BLaER1 treated with 17β-estradiol and CSF1 and Interleukin-3, amounts not matched to agents 10 nM and 100 nM (cell line): ENCODE data around the gene MACO1.

Source experiments
- H3K27ac ChIP-seq, 11 experiments: shearing (Covaris generic); formaldehyde crosslinking; 2 replicates each; pipeline ENCODE4 v1.8.1; 2022
- H3K27me3 ChIP-seq, 11 experiments: shearing (Covaris generic); formaldehyde crosslinking; 2 replicates each; pipeline ENCODE4 v1.8.1; 2022
- H3K36me3 ChIP-seq, 11 experiments: shearing (Covaris generic); formaldehyde crosslinking; 2 replicates each; pipeline ENCODE4 v1.8.1; 2022
- H3K4me1 ChIP-seq, 10 experiments: shearing (Covaris generic); formaldehyde crosslinking; 2 replicates each; pipeline ENCODE4 v1.8.1; 2022
- H3K4me2 ChIP-seq, 11 experiments: shearing (Covaris generic); formaldehyde crosslinking; 2 replicates each; pipeline ENCODE4 v1.8.1; 2022
- H3K4me3 ChIP-seq, 10 experiments: shearing (Covaris generic); formaldehyde crosslinking; 2 replicates each; pipeline ENCODE4 v1.8.1; 2022
- H3K9ac ChIP-seq, 11 experiments: shearing (Covaris generic); formaldehyde crosslinking; 2 replicates each; pipeline ENCODE4 v1.8.1; 2022
- H3K9me3 ChIP-seq, 11 experiments: shearing (Covaris generic); formaldehyde crosslinking; replicated peaks in 1 of 11; 2 replicates each; pipeline ENCODE4 v1.8.1; 2022
- H4K20me1 ChIP-seq, 11 experiments: shearing (Covaris generic); formaldehyde crosslinking; 2 replicates each; pipeline ENCODE4 v1.8.1; 2022
- Cebpa-rat ChIP-seq, 11 experiments: shearing (Covaris generic); IDR thresholded peaks; 2 replicates each; pipeline ENCODE4 v1.8.1; 2022

The MACO1 gene

DNA sequence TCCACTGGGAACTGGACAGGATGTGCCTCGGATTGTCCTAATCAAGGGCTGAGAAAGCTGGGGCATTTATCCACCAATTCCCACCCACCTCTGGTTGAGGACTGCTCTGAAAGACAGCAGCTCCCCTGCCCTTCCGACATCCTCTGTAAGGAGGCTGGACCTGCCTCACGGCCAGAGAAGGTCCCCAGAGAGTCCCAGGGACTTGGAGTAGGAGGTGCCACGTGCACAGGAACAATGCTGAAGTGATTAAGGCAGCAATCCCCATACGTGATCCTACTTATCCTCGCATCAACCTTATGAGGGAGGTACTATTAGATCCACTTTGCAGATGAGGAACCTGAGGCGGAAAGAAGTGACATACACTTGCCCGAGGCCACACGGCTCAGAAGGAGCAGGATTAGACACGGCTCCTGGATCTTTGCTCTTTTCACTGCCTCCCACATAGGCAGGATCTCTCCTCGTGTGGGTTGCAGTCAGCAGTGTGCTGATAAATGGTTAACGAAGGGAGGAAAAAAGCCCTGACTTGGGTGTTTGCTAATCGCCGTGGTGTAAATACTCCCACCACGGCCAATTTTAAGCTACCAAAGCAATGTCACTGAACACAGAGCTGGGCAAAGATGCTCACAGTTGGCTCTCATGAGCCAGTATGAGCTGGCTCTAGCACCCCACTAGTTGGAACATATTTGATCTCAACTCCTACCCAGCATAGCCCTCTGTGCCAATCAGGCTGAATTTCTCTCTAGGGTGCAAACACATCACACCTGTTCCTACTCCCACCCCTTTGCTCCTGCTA lies 94.1 kb downstream of the MACO1 start:
- Histone ChIP-seq H3K27me3 (no peaks in the 10 kb centered on the region), H3K36me3 (no peaks in the 10 kb centered on the region), H3K4me2 (peak overlapping the region in 1 of 11 experiments; percentile 12; a peak in 3 of 22 replicates), H4K20me1 (no peaks in the 10 kb centered on the region), H3K4me1 (peaks cover 0 to 47% (median 23%) of the 10 kb centered on the region in 10 experiments; a peak in 18 of 20 replicates), H3K9ac (no peak overlapping the region), H3K9me3 (no peaks in the 10 kb centered on the region), H3K4me3 (no peak overlapping the region), H3K27ac (no peak overlapping the region)
- no peak for TF ChIP-seq Cebpa-rat (IDR thresholded peaks at IDR 0.05)

DNA sequence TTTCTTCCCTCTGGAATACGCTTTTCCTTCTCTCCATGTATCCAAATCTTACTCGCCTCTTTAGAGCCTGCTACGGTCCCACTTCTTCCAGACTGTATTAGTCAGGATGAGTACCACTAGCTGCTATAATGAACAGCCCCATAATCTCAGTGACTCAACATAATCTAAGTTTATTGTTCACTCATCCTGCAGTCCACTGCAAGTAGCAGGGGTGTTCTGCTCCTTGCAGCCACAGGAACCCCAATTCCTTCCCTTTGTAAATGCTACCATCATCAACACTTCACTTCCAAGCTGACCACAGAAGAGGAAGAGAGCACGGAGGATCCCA lies 94.6 kb downstream of the MACO1 start:
- Histone ChIP-seq H3K9me3 (no peaks in the 10 kb centered on the region), H3K4me1 (peaks cover 0 to 51% (median 23%) of the 10 kb centered on the region in 10 experiments; a peak in 18 of 20 replicates), H3K27me3 (no peaks in the 10 kb centered on the region), H3K4me2 (no peak overlapping the region), H3K27ac (no peak overlapping the region), H4K20me1 (no peaks in the 10 kb centered on the region), H3K36me3 (no peaks in the 10 kb centered on the region), H3K4me3 (no peak overlapping the region), H3K9ac (no peak overlapping the region)
- no peak for TF ChIP-seq Cebpa-rat (IDR thresholded peaks at IDR 0.05)

DNA sequence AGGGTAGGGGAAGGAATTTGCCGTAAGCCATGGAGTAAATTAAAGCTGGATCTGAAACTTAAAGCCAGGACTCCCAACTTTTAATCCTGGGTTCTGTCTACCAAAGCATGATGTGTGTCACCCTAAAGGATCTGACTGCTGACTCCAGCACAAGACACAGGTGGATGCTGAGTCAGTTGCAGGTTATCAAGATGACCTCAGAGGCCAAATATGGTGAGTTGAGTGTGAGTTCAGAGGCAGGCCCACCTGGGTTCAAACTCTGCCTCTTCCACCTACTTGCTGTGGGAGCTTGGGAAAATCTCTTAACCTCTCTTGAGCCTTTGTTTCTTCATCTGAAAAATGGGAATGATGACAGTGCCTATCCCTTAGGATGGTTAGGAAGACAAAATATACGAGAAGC lies 96.1 kb downstream of the MACO1 start:
- H3K4me3 ChIP-seq = no peak overlapping the region
- no peak overlapping the region for H3K27ac ChIP-seq
- peaks cover 0 to 39% (median 20%) of the 10 kb centered on the region in 10 experiments; a peak in 18 of 20 replicates for H3K4me1 ChIP-seq
- no peak for TF ChIP-seq Cebpa-rat (IDR thresholded peaks at IDR 0.05)
- H3K9ac ChIP-seq = no peak overlapping the region
- no peaks in the 10 kb centered on the region for H3K27me3 ChIP-seq
- H4K20me1 ChIP-seq = no peaks in the 10 kb centered on the region
- H3K4me2 ChIP-seq = no peak overlapping the region
- no peaks in the 10 kb centered on the region for H3K9me3 ChIP-seq
- no peaks in the 10 kb centered on the region for H3K36me3 ChIP-seq

DNA sequence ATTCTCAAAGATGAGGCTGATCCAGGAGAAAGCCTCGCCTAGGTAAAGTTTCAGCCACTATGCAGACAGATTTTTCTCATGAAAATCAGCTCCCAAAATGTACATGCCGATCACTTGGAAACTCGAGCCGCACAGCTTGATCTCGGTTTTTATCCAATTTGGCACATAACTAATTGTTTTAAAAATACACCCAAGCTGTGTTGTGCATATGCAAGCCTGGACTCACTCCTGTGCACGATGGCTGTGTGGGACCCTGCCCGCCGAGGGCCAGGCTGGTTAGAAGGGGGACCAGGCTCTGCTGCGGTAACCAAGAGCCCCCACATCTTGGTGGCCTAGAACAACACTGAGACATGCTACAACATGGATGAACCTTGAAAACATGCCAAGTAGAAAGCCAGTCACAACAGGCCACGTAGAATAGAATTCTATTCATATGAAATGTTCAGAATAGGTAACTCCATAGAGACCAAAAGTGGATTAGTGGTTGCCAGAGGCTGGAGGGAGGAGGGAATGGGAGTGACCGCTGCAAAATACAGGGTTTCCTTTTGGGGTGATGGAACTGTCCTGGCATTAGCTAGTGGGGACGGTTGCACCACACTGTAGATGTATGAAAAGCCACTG lies 96.6 kb downstream of the MACO1 start:
- no peak for TF ChIP-seq Cebpa-rat (IDR thresholded peaks at IDR 0.05)
- no peak overlapping the region for H3K27ac ChIP-seq
- H3K27me3 ChIP-seq = no peaks in the 10 kb centered on the region
- H4K20me1 ChIP-seq = no peaks in the 10 kb centered on the region
- H3K4me2 ChIP-seq = no peak overlapping the region
- H3K36me3 ChIP-seq = no peaks in the 10 kb centered on the region
- H3K9me3 ChIP-seq = no peaks in the 10 kb centered on the region
- H3K9ac ChIP-seq = no peak overlapping the region
- peaks cover 0 to 34% (median 16%) of the 10 kb centered on the region in 10 experiments; a peak in 18 of 20 replicates for H3K4me1 ChIP-seq
- H3K4me3 ChIP-seq = no peak overlapping the region

DNA sequence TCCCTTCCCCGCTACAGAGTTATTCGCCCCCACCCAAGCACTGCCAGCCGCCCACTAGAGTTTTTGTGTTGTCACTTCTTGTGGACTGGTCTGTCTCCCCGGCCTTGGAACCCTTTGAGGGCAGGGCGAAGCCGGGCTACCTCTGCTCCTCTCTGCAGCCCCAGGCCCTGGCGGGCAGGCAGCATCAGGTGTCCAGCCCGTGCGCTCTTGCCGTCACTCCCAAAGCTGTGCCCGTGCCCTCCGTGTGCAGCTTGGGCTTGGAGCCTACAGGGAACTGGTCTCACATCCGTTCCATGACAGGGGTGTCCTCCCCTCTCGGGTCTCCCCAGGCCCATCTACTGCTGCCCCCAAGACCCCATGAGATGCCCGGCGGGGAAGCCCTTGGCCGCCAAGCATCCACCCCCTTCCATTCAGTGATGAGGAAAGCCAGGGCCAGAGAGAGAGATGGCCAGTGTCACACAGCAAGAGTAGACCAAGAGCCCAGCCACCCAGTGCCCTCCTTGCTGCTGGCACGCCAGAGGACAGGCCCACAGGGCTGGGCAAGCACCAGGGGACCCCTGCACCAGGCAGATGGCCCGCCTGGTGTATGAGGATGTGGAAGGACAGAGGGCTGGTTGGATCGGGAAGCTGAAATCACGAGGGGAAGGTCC lies 97.4 kb downstream of the MACO1 start:
- H3K27ac ChIP-seq = no peak overlapping the region
- no peaks in the 10 kb centered on the region for H4K20me1 ChIP-seq
- no peak overlapping the region for H3K4me3 ChIP-seq
- peaks cover 0 to 26% (median 8%) of the 10 kb centered on the region in 10 experiments; a peak in 17 of 20 replicates for H3K4me1 ChIP-seq
- H3K27me3 ChIP-seq = no peaks in the 10 kb centered on the region
- H3K36me3 ChIP-seq = no peaks in the 10 kb centered on the region
- no peaks in the 10 kb centered on the region for H3K9me3 ChIP-seq
- TF ChIP-seq Cebpa-rat (IDR thresholded peaks at IDR 0.05) = no peak
- H3K4me2 ChIP-seq = no peak overlapping the region
- H3K9ac ChIP-seq = no peak overlapping the region

DNA sequence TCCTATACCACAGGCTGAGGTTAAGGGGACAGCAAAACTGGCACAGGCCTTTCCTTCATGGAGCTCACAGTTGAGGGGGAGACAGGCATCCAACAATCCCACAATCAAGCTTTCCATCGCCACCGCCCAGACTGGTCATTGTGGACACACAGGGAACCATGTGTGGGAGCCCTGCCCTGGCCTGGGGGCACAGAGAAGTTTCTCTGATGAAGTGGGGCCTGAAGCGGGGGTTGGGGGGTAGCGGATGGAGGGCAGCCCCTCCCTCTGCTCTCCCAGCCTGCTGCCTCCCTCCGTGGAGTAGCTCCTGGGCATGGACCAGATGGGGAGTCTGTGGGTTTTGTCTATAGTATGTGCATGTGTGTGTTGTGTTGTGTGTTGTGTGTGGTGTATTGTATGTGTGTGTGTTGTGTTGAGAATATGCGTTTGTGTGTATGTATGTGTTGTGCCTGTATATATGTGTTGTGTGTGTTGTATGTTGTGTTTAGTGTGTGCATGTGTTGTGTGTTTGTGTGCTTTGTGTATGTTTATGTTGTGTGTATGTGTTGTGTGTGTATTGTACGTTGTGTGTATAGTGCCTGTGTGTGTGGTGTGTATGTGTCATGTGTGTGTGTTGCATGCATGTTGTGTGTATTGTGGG lies 98.3 kb downstream of the MACO1 start:
- H3K4me2 ChIP-seq = peak overlapping the region in 9 of 11 experiments; percentile 26 to 71 (median 60); a peak in 12 of 22 replicates
- H3K4me1 ChIP-seq = peaks cover 0 to 21% (median 6%) of the 10 kb centered on the region in 10 experiments; a peak in 17 of 20 replicates
- no peak overlapping the region for H3K9ac ChIP-seq
- no peak overlapping the region for H3K27ac ChIP-seq
- H4K20me1 ChIP-seq = no peaks in the 10 kb centered on the region
- no peaks in the 10 kb centered on the region for H3K9me3 ChIP-seq
- no peak overlapping the region for H3K4me3 ChIP-seq
- H3K27me3 ChIP-seq = no peaks in the 10 kb centered on the region
- no peaks in the 10 kb centered on the region for H3K36me3 ChIP-seq
- no peak for TF ChIP-seq Cebpa-rat (IDR thresholded peaks at IDR 0.05)

DNA sequence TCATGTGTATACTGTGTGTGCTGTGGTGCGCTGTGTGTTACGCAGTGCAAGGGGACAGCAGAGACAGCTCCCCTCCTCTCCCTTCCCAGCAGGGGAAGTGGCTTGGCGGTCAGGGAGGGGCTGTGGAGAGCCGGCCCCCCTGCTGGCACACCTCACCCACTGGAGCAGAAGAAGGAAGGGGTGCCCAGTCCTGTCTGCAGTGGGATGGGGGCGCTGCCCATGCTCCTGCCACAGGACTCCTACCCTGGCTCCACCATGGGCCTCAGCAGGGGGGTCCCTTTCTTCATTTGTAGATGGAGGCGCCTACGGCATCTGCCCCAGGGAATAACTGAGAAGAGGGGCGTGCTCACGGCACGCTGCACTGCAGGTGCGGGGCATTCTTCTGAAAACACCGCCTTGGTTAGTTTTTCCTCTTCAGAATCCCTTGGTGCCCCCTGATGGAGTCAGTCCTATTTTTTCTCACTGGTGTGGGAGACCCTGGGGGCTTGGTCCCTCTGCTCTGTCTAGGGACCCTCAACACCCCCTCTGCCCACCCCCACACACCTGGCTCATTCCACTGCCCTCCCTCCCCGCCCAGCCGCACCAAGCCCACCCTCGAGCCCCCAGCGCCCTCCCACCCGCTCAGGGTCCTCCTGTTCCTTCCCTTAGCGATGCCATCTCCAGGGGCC lies 99.0 kb downstream of the MACO1 start:
- TF ChIP-seq Cebpa-rat (IDR thresholded peaks at IDR 0.05) = no peak
- no peak overlapping the region for H3K27ac ChIP-seq
- no peaks in the 10 kb centered on the region for H3K9me3 ChIP-seq
- peaks cover 0 to 18% (median 6%) of the 10 kb centered on the region in 10 experiments; a peak in 17 of 20 replicates for H3K4me1 ChIP-seq
- no peak overlapping the region for H3K9ac ChIP-seq
- no peak overlapping the region for H3K4me3 ChIP-seq
- H3K4me2 ChIP-seq = peak overlapping the region; percentile 5 to 71 (median 52); a peak in 16 of 22 replicates
- no peaks in the 10 kb centered on the region for H4K20me1 ChIP-seq
- no peaks in the 10 kb centered on the region for H3K36me3 ChIP-seq
- no peaks in the 10 kb centered on the region for H3K27me3 ChIP-seq

DNA sequence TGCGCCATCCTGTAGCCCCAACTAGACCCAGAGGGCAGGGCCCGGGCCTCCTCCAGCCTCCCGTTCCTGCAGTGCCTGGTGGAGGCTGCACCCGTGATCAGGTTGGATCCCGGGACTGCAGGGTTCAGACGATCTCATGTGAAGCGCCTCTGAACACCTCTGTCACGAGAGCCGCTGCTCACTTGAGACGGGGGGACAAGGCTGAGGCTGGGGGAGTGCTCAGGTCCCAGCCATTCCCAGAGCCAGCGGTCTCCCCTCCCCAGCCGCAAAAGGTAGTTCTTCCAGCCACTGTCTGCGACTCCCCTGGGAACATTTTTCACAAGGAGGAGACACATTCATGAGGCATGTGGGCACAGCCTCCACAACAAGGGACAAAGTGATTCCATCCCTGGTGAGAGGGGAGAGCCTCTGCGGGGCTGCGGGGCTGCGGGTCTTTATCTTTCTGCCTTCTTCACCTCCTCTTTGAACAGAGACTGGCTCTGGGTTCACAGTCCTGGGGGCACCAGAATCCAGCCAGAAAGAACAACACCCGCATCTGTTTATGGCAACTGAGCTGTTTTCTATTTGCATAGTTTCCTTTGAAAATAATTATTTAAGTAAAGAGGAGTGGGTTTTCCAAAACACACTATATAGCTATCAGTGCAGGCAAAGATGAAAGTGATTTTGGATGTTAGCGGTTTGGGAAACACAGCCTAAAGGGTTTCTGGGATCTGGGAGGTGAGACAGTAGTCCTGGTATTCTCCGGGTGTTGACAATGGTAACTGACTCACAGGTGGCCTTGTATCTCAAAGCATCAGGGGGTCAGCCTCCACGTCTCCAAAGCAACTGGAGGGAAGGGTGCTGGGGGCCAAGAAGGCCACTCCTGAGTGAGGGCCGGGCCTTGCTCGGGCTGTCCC lies 99.7 kb downstream of the MACO1 start:
- TF ChIP-seq Cebpa-rat (IDR thresholded peaks at IDR 0.05) = no peak
- Histone ChIP-seq H3K36me3 (no peaks in the 10 kb centered on the region), H3K27ac (no peak overlapping the region), H3K4me3 (no peak overlapping the region), H3K4me1 (peaks cover 0 to 15% (median 6%) of the 10 kb centered on the region in 10 experiments; a peak in 17 of 20 replicates), H3K9ac (no peak overlapping the region), H3K4me2 (no peak overlapping the region), H4K20me1 (no peaks in the 10 kb centered on the region; a peak in 1 of 22 replicates), H3K9me3 (no peaks in the 10 kb centered on the region), H3K27me3 (no peaks in the 10 kb centered on the region)
